Fibroblast of skin of right quadriceps (primary cell): ENCODE results near the gene HMX3.
"Not testable (repeated sequence)": the region's sequence is repeated elsewhere in the genome, so short reads cannot be mapped to it uniquely, and the experiment has no call there.

ENCODE experiments used
- DNase-seq: peaks from one replicate; pipeline ENCODE4 v3.0.0-alpha.2; 2013

HMX3 gene

DNA sequence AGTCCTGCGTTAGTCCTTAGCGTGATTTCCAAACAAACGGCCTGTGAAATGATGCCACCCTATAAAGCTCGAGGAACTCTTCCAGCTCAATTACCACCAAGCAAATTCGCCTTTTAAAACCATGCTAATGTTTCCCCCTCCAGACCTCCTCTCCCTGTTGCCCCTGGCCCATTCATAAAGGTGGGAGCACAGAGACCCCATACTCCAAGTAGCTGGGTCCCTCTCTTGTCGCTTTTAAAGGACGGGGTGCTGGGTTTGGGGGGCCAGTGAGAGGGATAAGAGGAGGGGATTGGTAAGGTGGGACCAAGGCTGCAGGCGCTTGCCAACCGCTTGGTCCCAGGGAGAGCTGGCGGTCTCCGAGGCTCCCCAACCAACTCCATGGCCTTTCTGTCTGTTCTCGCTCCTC, 13.4 kb downstream of the HMX3 start:
- DNase-seq: no peak

DNA sequence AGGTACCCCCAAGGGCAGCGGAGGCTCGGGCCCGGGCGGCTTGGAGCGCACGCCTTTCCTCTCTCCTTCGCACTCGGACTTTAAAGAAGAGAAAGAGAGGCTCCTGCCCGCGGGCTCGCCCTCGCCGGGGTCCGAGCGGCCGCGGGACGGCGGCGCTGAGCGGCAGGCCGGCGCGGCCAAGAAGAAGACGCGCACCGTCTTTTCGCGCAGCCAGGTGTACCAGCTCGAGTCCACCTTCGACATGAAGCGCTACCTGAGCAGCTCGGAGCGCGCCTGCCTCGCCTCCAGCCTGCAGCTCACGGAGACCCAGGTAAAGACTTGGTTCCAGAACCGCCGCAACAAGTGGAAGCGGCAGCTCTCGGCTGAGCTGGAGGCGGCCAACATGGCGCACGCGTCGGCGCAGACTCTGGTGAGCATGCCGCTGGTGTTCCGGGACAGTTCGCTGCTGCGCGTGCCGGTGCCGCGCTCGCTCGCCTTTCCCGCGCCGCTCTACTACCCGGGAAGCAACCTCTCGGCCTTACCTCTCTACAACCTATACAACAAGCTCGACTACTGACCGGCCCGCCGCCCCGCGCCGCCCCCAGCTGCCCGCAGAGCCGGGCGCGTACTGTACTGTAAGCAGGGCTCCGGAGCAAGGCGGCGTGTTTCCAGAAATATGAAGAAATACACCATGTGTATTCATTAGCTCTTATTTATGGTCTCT, 13.9 kb downstream of the HMX3 start:
- DNase-seq: no peak

DNA sequence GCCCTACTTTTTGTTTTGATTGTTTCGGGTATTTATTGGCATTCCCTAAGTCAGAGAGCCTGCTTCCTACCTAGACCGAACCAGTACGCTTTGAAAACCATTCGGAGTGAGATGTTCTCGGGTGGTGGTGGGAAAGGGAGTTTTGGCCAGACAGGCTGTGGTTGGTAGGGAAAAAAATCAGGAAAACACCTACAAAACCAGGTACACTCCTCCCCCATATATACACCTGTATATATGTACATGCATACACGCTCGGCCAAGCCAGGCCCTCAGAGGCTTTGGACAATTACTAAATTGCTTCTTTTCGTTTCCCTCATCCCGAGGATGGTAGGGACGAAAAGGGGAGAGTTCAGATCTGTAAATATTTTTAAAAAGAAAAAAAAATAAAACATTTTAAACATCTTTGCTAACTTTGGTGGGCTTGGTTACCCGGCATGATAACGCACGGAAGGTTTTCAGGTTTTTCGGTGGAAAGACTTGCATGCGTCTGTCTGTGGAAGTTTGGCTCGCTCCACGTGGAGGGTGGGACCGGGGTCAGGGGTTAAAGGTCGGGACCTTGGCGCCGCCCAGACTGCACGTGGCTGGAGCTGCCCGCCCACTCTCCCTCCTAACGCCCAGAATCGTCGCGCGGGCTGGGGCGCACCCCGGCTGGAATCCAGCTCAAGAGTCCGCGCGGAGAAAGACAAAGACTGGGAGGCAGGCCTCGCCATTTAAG, 14.7 kb downstream of the HMX3 start:
- DNase-seq: no peak

GRCh38 chr10:123150986-123151736, 15.4 kb downstream of the HMX3 start:
- no peak for DNase-seq

- no peak for DNase-seq
These were observed 16.0 kb downstream of the HMX3 start for GRCh38 chr10:123151737-123152135.

DNA sequence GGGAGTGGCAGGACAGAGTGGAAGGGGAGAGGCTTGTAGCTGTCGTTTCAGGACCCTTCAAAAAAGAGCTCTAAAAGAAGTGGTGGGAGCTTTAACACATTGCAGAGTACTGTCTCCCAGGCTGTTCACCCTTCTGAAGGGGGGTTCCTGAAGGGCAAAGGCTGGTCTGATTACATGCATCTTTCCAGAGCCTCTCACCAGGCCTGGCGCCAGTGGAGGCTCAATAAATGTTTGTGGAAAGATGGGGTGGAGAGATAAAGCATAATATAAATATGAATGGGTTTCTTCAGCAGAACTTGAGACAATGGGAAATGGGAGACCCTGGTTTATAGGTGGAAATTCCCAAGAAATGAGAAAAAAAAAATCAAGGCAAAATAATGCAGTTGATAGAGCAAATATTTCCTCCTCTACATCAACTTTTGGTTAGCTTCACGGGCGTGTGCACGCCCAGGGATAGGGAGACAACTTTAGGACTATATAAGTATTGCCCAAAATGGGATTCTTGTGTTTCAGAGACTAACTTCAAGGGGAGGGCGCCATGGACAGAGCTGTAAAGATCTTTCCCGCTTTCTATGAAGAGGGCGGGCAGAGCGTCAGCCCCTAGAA, 17.8 kb downstream of the HMX3 start:
- DNase-seq: no peak

GRCh38 chr10:123154092-123154710, 18.4 kb downstream of the HMX3 start, which contains the start of gene BUB3:
Gene BUB3 (plus strand): TSS chr10:123154402. CDS start chr10:123154918, 516 bp downstream.
- peak; percentile 99 for DNase-seq

DNA sequence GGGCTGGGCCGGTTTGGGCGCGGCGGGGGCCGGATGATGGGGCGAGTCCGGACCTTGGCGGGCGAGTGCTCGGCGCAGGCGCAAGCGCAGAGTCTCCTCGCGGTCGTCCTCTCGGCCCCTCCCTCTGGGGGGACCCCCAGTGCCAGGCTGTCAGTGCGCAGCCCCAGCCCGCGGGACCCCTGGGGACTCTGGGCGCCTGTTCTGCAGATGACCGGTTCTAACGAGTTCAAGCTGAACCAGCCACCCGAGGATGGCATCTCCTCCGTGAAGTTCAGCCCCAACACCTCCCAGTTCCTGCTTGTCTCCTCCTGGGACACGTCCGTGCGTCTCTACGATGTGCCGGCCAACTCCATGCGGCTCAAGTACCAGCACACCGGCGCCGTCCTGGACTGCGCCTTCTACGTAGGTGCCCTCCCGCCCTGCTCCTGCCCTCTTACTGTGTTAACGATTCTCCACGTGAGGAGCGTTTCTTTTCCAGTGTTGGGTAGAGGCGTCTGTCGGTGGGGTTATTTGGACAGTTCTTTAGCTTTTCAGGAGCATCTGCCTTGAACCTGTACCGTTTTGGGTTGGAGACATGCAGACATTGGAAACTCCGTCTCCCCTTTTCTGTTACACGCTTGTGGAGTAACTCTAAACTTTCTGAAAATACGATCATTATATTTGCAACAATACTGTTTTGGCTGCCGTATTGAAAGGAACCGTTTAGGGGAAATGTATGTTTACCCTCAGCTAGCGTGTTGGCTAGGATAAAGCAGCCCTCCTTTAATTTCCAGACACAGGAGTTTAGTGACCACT, 19.1 kb downstream of the HMX3 start:
- peak; percentile 45 for DNase-seq

DNA sequence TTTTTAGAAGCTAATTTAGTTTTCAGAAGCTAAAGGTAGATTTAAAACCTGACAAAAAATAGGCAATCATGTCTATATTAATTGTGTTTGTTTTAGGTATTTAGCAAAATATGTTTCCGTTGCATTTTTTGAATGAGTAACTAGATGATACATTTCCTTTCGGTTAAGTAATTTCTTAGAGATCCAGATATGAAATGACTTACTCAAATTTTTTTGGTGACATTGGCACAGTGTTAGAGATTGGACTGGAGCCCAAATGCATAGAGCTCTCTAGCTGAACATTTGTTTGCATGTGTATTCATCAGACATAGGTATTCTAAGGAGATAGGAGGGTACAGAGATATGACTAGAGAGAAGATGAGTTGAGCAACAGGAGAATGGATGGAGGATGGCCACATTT, 20.3 kb downstream of the HMX3 start:
- DNase-seq: peak; percentile 36

GRCh38 chr10:123157210-123157609, 21.4 kb downstream of the HMX3 start:
- DNase-seq: peak; percentile 31

DNA sequence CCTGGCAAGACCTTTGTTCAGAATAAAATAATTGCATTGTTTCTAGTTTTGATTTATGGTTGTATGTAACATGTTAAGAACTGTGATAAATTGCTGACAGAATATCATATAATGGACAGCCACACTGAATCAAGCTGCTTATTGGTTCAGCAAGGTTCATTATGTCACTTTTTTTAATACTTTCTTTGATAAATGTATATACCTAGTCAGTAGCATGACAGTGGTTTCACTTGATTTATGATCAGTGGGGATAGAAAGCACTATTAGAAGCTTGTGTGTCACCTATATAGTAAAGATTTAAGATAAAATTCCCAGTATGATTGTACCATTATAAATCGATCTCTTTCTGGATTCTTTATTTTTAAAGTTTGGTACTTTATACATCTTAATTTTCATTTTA, 22.9 kb downstream of the HMX3 start:
- DNase-seq: no peak

GRCh38 chr10:123160311-123160980, 24.7 kb downstream of the HMX3 start:
- DNase-seq: no peak

DNA sequence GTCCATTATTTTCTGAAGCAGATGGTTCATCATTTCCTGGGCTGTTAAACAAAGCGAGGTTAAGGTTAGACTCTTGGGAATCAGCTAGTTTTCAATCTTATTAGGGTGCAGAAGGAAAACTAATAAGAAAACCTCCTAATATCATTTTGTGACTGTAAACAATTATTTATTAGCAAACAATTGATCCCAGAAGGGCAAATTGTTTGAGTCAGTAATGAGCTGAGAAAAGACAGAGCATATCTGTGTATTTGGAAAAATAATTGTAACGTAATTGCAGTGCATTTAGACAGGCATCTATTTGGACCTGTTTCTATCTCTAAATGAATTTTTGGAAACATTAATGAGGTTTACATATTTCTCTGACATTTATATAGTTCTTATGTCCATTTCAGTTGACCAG, 28.5 kb downstream of the HMX3 start:
- DNase-seq: no peak

DNA sequence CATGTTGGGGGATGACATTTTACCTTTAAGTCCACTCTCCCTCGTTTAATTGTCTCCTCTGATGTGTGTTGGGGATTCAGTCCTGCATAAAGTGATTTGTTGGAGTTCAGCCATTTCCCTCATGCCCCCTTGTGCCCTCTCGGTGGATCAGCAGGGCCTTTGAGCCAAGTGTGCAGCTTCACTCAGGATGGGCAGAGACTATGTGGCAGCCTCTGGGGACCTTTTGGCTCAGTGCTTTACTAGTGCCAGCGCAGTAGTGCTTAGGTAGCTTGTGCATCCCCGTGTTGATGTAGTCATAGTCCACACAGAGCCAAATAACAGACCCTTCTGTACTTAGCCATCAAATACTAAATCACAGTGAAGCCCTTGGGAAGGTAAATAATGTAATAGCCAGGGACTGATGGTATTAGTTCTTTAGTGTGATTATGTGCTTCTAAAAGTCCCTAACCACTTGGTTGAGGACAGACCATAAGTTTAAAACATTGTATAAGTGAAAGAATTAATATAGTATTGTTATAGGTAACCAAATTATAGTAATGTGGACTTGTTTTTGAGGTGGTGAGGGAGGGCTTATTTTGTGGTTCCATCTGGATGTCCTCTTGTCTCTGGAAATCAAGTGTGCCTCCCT, 29.8 kb downstream of the HMX3 start:
- DNase-seq: no peak

DNA sequence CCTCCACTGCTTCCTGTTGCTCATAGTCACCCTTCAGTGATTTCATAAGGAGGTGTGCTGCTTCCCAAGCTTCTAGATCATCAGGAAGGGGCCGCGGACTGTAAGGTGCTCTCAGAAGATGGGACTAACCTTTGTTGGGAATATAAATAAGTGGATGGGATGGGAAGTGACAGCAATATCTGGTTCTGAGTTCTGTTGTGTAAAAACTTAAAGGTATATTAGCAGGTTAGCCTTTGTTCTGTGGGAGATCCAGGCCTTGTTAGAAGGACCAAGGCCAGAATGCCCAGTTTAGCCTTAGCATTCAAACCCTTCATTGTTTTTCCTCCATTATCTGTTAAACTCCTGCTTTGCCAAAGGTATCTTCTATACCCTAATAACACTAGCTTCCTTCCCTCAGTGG, 30.8 kb downstream of the HMX3 start:
- no peak for DNase-seq

GRCh38 chr10:123170961-123171360, 35.2 kb downstream of the HMX3 start:
- no peak for DNase-seq

GRCh38 chr10:123171616-123172015, 35.8 kb downstream of the HMX3 start:
- not testable (repeated sequence) for DNase-seq

GRCh38 chr10:123175389-123176387, 39.9 kb downstream of the HMX3 start:
- no peak for DNase-seq

DNA sequence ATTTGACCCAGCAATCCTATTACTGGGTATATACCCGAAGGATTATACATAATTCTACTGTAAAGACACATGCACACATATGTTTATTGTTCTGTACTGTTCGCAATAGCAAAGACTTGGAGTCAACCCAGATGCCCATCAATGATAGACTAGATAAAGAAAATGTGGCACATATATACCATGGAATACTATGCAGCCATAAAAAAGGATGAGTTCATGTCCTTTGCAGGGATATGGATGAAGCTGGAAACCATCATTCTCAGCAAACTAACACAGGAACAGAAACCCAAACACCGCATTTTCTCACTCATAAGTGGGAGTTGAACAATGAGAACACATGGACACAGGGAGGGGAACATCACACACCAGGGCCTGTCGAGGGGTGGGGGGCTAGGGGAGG, 42.6 kb downstream of the HMX3 start:
- DNase-seq: not testable (repeated sequence)
